A549 treated with GW870086 at 1 μM for 4 hours (cell line): ENCODE data around the gene IL4. TPM values are rescaled to one million over a fixed set of nuclear protein-coding genes. Genes with fewer than 3 reads are reported as not detected.

Experiments used
- total RNA-seq: library from RNA; stranded (reverse); fragments of 200-300 nt; extraction: Qiagen RNA extraction; gene quantifications from 5 replicates; pipeline ENCODE4 v1.2.3, GENCODE V29; 2022; ENCODE audit warnings: low read depth

IL4 gene
- total RNA-seq: not detected in 5 replicates

DNA sequence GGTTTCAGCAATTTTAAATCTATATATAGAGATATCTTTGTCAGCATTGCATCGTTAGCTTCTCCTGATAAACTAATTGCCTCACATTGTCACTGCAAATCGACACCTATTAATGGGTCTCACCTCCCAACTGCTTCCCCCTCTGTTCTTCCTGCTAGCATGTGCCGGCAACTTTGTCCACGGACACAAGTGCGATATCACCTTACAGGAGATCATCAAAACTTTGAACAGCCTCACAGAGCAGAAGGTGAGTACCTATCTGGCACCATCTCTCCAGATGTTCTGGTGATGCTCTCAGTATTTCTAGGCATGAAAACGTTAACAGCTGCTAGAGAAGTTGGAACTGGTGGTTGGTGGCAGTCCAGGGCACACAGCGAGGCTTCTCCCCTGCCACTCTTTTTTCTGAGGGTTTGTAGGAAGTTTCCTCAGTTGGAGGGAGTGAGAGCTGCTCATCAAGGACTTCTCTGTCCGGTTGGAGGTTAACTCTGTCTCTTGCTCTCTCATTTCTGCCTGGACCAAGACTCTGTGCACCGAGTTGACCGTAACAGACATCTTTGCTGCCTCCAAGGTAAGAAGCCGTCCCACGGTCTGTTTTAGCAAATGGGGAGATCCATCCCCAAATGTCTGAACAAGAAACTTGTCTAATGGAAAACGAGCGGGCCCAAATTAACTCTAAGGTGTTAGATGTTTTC lies at the start of gene IL4:
IL4 (plus strand) TSS at position 51 of the 692 bp plus-strand sequence; CDS start at position 113, 62 bp downstream.

GRCh38 chr5:132657676-132658380 lies 16.0 kb upstream of the IL4 start, which contains the start of gene IL13:
TSS of gene IL13 (plus strand) at chr5:132658173. CDS start at chr5:132658187, 14 bp downstream.

Other genes starting within 250 kb of the IL4 start
- gene IRF1, start 183.2 kb upstream of the IL4 start, total RNA-seq: 29.4 to 35.9 TPM (median 33.7 TPM) in 5 replicates
- gene IL5, start 130.5 kb upstream of the IL4 start, total RNA-seq: not detected in 5 replicates
- gene RAD50, start 117.0 kb upstream of the IL4 start, total RNA-seq: 25.8 to 34.4 TPM (median 29.9 TPM) in 5 replicates
- gene IL13, start 15.8 kb upstream of the IL4 start, total RNA-seq: 0.12 TPM in 1 of 5 replicates, not detected in the others
- 5.4 to 10.1 TPM (median 8.6 TPM) in 5 replicates for gene KIF3A, start 63.6 kb downstream of the IL4 start, total RNA-seq
- gene CCNI2, start 73.4 kb downstream of the IL4 start, total RNA-seq: 0.12 to 0.26 TPM (median 0.21 TPM) in 3 of 5 replicates, not detected in the others
- 14.6 to 21.8 TPM (median 19.6 TPM) in 5 replicates for gene SEPTIN8, start 103.2 kb downstream of the IL4 start, total RNA-seq
- gene SOWAHA, start 139.3 kb downstream of the IL4 start, total RNA-seq: 0.07 to 0.16 TPM (median 0.11 TPM) in 5 replicates
- gene SHROOM1, start 156.7 kb downstream of the IL4 start, total RNA-seq: 7.8 to 10.7 TPM (median 9.6 TPM) in 5 replicates
- 0.14 to 0.37 TPM (median 0.23 TPM) in 5 replicates for gene GDF9, start 192.5 kb downstream of the IL4 start, total RNA-seq
- gene UQCRQ, start 192.7 kb downstream of the IL4 start, total RNA-seq: 448 to 596 TPM (median 521 TPM) in 5 replicates
- gene LEAP2, start 199.7 kb downstream of the IL4 start, total RNA-seq: 0.68 to 1.2 TPM (median 0.86 TPM) in 5 replicates